ENCODE data around the gene ARPC1A.

The ARPC1A gene

DNA sequence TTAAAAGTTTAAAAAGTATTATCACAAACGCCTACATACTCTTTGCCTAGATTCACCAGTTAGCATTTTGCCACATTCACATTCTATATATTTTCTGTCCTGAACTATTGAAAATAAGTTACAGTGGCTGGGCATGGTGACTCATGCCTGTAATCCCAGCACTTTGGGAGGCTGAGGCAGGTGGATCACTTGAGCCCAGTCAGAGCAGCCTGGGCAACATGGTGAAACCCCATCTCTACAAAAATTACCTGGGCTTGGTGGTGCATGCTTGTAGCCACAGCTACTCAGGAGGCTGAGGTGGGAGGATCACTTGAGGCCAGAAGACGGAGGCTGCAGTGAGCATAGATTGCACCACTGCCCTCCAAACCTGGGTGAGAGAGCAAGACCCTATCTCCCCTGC lies 5.3 kb downstream of the ARPC1A start:
- TF ChIP-seq, protein P1, sequence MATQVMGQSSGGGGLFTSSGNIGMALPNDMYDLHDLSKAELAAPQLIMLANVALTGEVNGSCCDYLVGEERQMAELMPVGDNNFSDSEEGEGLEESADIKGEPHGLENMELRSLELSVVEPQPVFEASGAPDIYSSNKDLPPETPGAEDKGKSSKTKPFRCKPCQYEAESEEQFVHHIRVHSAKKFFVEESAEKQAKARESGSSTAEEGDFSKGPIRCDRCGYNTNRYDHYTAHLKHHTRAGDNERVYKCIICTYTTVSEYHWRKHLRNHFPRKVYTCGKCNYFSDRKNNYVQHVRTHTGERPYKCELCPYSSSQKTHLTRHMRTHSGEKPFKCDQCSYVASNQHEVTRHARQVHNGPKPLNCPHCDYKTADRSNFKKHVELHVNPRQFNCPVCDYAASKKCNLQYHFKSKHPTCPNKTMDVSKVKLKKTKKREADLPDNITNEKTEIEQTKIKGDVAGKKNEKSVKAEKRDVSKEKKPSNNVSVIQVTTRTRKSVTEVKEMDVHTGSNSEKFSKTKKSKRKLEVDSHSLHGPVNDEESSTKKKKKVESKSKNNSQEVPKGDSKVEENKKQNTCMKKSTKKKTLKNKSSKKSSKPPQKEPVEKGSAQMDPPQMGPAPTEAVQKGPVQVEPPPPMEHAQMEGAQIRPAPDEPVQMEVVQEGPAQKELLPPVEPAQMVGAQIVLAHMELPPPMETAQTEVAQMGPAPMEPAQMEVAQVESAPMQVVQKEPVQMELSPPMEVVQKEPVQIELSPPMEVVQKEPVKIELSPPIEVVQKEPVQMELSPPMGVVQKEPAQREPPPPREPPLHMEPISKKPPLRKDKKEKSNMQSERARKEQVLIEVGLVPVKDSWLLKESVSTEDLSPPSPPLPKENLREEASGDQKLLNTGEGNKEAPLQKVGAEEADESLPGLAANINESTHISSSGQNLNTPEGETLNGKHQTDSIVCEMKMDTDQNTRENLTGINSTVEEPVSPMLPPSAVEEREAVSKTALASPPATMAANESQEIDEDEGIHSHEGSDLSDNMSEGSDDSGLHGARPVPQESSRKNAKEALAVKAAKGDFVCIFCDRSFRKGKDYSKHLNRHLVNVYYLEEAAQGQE (IDR thresholded peaks at IDR 0.05; ENCODE audit: insufficient read depth in 1 of 2, low read depth in 2 of 2, low read length in 2 of 2) = no peak
- TF ChIP-seq TAF1 (IDR thresholded peaks at IDR 0.05; ENCODE audit: borderline replicate concordance, insufficient read depth, low read length) (no peak), SIN3A (IDR thresholded peaks at IDR 0.05; ENCODE audit: borderline replicate concordance, insufficient read depth, low read length) (no peak), FOXP2 (optimal IDR thresholded peaks at IDR 0.05; ENCODE audit: borderline replicate concordance, extremely low read depth, extremely low read length, insufficient read depth) (no peak), POLR2AphosphoS5 (IDR thresholded peaks at IDR 0.05; ENCODE audit: low read depth, low read length) (no peak)

GRCh38 chr7:99339595-99339994 lies 13.9 kb downstream of the ARPC1A start:
- TF ChIP-seq POLR2AphosphoS5 (IDR thresholded peaks at IDR 0.05; ENCODE audit: low read depth, low read length) (no peak), TAF1 (IDR thresholded peaks at IDR 0.05; ENCODE audit: borderline replicate concordance, insufficient read depth, low read length) (no peak), SIN3A (IDR thresholded peaks at IDR 0.05; ENCODE audit: borderline replicate concordance, insufficient read depth, low read length) (no peak), FOXP2 (optimal IDR thresholded peaks at IDR 0.05; ENCODE audit: borderline replicate concordance, extremely low read depth, extremely low read length, insufficient read depth) (no peak)
- TF ChIP-seq, protein P1 (IDR thresholded peaks at IDR 0.05; ENCODE audit: insufficient read depth in 1 of 2, low read depth in 2 of 2, low read length in 2 of 2) = no peak

DNA sequence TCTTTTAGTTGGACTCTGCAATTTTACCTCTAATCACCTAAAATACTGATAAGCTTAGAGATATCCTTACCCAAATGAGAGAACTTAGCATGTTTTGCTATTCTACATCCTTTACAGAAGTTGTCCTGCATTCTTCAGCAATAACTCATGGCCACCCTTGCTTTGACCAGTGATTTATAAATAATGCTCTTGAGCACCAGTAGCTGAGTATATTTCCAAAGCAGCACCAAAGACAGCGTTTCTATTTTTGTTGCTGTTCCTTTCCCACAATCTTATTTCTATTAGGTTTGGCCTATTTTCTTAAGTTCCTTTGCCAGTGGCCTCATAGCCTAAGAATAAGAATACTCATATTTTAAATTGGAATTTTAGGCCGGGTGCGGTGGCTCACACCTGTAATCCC lies 15.0 kb downstream of the ARPC1A start:
- TF ChIP-seq TAF1 (IDR thresholded peaks at IDR 0.05; ENCODE audit: borderline replicate concordance, insufficient read depth, low read length) = no peak
- no peak for TF ChIP-seq SIN3A (IDR thresholded peaks at IDR 0.05; ENCODE audit: borderline replicate concordance, insufficient read depth, low read length)
- no peak for TF ChIP-seq POLR2AphosphoS5 (IDR thresholded peaks at IDR 0.05; ENCODE audit: low read depth, low read length)
- TF ChIP-seq, protein P1 (IDR thresholded peaks at IDR 0.05; ENCODE audit: insufficient read depth in 1 of 2, low read depth in 2 of 2, low read length in 2 of 2) = no peak
- TF ChIP-seq FOXP2 (optimal IDR thresholded peaks at IDR 0.05; ENCODE audit: borderline replicate concordance, extremely low read depth, extremely low read length, insufficient read depth) = no peak

DNA sequence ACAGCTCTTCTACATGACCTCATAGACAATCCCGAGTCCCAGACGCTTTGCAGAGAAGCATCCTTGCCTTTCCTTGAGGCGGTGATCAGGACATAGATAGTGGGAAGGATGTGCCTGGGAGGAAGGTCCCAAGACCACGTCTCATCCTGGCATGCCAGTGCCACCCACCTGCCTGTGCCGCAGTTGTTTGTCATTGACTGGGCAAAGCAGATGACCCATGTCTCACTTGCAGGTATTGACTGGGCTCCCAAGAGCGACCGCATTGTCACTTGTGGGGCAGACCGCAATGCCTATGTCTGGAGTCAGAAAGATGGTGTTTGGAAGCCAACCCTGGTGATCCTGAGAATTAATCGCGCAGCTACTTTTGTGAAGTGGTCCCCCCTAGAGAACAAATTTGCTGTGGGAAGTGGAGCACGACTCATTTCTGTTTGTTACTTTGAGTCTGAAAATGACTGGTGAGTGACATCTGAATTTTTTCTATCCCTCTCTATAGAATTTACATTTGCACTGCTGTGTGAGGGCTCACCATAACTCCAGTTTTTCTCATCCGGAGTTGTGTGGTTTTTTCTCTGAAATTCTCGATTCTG lies 18.5 kb downstream of the ARPC1A start:
- TF ChIP-seq SIN3A (IDR thresholded peaks at IDR 0.05; ENCODE audit: borderline replicate concordance, insufficient read depth, low read length) (no peak), TAF1 (IDR thresholded peaks at IDR 0.05; ENCODE audit: borderline replicate concordance, insufficient read depth, low read length) (no peak), FOXP2 (optimal IDR thresholded peaks at IDR 0.05; ENCODE audit: borderline replicate concordance, extremely low read depth, extremely low read length, insufficient read depth) (no peak)
- TF ChIP-seq, protein P1 (IDR thresholded peaks at IDR 0.05; ENCODE audit: insufficient read depth in 1 of 2, low read depth in 2 of 2, low read length in 2 of 2) = no peak

DNA sequence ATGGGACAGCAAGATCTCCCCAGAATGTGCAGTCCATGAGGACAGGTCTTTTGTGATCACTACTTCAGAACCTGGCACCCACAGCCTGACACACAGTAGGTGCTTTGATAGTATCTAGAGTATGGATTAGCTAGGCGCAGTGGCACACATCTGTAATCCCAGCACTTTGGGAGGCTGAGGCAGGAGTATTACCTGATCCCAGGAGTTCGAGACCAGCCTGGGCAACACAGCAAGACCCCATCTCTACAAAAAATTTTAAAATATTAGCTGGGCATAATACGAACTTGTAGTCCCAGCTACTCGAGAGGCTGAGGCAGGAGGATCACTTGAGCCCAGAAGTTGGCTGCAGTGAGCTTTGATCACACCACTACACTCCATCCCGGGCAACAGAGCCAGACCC lies 26.5 kb downstream of the ARPC1A start:
- no peak for TF ChIP-seq SIN3A (IDR thresholded peaks at IDR 0.05; ENCODE audit: borderline replicate concordance, insufficient read depth, low read length)
- no peak for TF ChIP-seq TAF1 (IDR thresholded peaks at IDR 0.05; ENCODE audit: borderline replicate concordance, insufficient read depth, low read length)
- TF ChIP-seq POLR2AphosphoS5 (IDR thresholded peaks at IDR 0.05; ENCODE audit: low read depth, low read length) = no peak
- TF ChIP-seq, protein P1 (IDR thresholded peaks at IDR 0.05; ENCODE audit: insufficient read depth in 1 of 2, low read depth in 2 of 2, low read length in 2 of 2) = no peak
- no peak for TF ChIP-seq FOXP2 (optimal IDR thresholded peaks at IDR 0.05; ENCODE audit: borderline replicate concordance, extremely low read depth, extremely low read length, insufficient read depth)
